HG02763 (cell line): Measurements from ENCODE around the gene RPP30.

Experiments
- ATAC-seq: cut with Tn5 transposase; IDR thresholded peaks from one replicate; pipeline ENCODE4 v1.9.1; 2021; ENCODE audit warnings: mild to moderate bottlenecking, moderate library complexity; ENCODE audit not compliant: unreplicated experiment

The RPP30 gene

GRCh38 chr10:90916392-90917237 lies 44.8 kb downstream of the RPP30 start:
- no peak for ATAC-seq

GRCh38 chr10:90917238-90917967 lies 45.6 kb downstream of the RPP30 start:
- ATAC-seq: no peak

- ATAC-seq: no peak
Measured at GRCh38 chr10:90917968-90918318, 46.2 kb downstream of the RPP30 start.

GRCh38 chr10:90919683-90920574 lies 48.2 kb downstream of the RPP30 start:
- no peak for ATAC-seq

- no peak for ATAC-seq
Measured at GRCh38 chr10:90920986-90921666, 49.4 kb downstream of the RPP30 start, which contains the start of gene ANKRD1. Gene ANKRD1, minus strand, starts transcription at chr10:90921087. Its CDS starts 60 bp downstream, at chr10:90921027.

GRCh38 chr10:90921906-90922305 lies 50.1 kb downstream of the RPP30 start:
- ATAC-seq: no peak

GRCh38 chr10:90923111-90923731 lies 51.4 kb downstream of the RPP30 start:
- no peak for ATAC-seq

GRCh38 chr10:90924552-90924951 lies 52.8 kb downstream of the RPP30 start:
- no peak for ATAC-seq

GRCh38 chr10:90925079-90926029 lies 53.6 kb downstream of the RPP30 start:
- ATAC-seq: no peak

GRCh38 chr10:90927293-90927692 lies 55.5 kb downstream of the RPP30 start:
- ATAC-seq: no peak

- ATAC-seq: no peak
Measured at GRCh38 chr10:90929179-90929578, 57.4 kb downstream of the RPP30 start.

- ATAC-seq: no peak
Measured at GRCh38 chr10:90930070-90930837, 58.5 kb downstream of the RPP30 start.

GRCh38 chr10:90930971-90931871 lies 59.4 kb downstream of the RPP30 start:
- no peak for ATAC-seq

- ATAC-seq: no peak
Measured at GRCh38 chr10:90935581-90936275, 64.0 kb downstream of the RPP30 start.

GRCh38 chr10:90936276-90936659 lies 64.5 kb downstream of the RPP30 start:
- ATAC-seq: no peak

- no peak for ATAC-seq
Measured at GRCh38 chr10:90937645-90938258, 66.0 kb downstream of the RPP30 start.
